ENCODE measurements around the gene SLC25A21.

Gene SLC25A21

DNA sequence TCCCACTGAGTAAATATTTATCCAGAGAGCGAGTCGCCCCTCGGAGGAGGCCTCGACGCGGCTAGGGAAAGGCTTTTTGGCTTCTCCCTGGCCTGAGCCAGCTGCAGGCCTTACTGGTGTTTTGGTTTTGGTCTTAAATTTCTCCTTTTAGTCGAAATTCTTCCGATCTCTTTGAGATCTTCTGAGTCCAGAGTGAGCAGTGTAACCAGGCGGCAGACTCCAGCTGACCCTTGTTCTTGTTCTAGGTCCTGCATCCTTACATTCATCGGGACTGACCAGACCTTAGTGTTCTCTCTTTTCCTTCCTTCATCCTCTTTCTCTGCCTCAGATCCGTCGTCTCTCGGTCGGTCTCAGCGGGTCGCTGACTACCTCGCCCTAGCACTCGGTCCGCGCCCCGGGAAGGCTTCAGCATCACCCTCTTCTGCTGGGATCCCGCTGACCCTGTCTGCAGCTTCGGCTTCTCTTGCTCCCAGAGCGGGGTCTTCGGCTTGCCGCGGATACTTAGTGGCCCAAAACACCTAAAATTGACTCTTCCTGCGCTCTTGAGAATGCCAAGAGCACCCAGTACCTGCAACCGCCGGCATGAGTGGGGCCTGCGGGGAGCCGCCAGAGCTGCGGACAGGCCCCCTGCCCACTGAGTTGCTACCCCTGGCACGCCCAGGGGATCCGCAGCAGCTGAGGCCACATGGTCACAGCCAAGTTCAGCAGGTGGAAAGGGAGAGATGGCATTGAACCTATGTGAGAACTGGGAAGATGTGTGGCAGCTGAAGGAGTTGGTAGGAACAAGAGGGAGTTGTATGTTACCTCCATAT, 513.2 kb downstream of the SLC25A21 start:
- no peak for DNase-seq

DNA sequence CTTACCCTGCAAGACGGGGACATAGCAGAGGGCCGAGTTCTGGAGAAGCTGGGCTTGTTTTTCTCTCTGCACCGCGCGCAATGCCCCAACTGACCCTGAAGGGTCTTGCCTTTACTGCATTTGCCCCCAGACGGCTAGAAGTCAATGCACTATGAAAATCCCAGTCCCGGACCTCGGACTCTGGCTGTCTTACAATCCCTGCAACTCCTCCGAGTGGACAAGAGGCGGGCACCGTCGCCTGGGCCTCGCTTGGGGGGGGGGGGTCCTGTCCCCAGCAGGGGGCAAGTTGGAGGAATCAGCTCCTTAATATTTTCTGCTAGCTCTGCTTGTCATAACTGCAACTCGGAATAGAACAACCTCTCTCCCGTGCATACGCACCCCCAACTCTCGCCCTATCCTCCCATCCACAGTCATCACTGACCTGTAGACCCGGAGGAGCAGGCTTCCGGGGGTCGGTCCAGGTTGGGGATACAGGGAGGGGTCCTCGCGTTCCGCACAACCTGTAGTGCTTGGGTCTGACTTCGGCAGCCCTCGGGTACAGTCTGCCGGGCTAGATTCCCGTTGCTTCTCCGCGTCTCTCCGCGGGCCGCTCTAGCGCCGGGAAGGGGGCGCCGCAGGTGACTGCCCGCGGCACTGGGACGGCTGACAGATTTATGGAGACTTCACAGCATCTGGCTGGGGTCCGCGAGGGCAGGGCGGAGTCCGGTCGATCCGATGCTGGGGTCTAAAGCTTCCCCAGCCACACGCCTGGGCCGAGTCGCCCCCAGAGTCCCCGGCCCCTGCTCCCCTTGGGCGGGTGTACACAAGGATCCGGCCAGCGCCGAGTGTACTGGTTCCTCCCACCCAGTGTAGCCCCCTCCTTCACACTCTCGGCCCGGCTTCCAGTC, 514.0 kb downstream of the SLC25A21 start:
- DNase-seq, result no peak

DNA sequence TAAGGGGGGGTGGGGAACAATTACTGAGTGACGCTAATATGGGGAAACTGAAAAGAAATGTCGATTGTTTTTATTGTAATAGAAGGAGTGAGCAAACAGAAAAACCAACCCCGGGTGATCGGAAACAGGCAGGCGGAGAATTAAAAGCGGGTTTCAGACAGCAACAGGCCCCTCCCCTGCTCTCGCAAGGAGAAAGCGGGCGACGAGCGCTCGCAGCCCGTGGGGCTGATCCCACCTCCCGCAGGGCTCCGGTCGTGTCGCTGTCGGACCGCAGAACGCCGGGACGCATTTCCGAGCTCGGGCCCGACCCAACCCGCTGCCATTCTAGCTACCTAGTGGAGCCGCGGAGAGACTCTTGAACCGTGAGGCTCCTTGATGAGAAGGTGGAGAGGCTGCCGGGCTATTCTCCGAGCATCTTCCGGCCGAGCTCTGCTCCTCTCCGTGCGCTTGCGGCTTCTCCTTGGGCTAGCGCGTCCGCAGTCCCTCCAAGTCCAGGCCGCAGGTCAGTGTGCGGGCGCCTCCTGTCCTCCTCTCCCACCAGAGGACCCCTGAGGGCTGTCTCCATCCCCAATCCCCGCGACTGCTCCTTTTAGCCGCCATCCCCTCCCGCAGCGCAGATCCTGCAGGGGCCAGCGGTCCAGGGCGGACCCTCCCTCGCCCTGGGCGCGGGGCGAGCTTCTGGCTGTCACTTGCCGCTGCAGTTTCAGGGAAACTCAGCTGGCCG, 514.8 kb downstream of the SLC25A21 start:
- DNase-seq, result no peak

- no peak for DNase-seq
Measured at GRCh38 chr14:36656687-36657398, 515.6 kb downstream of the SLC25A21 start.

GRCh38 chr14:36655963-36656686, 516.3 kb downstream of the SLC25A21 start:
- no peak for DNase-seq

- no peak for DNase-seq
Measured at GRCh38 chr14:36655571-36655962, 516.8 kb downstream of the SLC25A21 start.

GRCh38 chr14:36654794-36655381, 517.5 kb downstream of the SLC25A21 start:
- DNase-seq, result no peak

- DNase-seq, result no peak
Measured at GRCh38 chr14:36653962-36654793, 518.2 kb downstream of the SLC25A21 start.

- DNase-seq, result no peak
Measured at GRCh38 chr14:36653413-36653812, 519.0 kb downstream of the SLC25A21 start.

- DNase-seq, result no peak
Measured at GRCh38 chr14:36652542-36653201, 519.7 kb downstream of the SLC25A21 start.

GRCh38 chr14:36649872-36650650, 522.3 kb downstream of the SLC25A21 start:
- DNase-seq, result no peak

DNA sequence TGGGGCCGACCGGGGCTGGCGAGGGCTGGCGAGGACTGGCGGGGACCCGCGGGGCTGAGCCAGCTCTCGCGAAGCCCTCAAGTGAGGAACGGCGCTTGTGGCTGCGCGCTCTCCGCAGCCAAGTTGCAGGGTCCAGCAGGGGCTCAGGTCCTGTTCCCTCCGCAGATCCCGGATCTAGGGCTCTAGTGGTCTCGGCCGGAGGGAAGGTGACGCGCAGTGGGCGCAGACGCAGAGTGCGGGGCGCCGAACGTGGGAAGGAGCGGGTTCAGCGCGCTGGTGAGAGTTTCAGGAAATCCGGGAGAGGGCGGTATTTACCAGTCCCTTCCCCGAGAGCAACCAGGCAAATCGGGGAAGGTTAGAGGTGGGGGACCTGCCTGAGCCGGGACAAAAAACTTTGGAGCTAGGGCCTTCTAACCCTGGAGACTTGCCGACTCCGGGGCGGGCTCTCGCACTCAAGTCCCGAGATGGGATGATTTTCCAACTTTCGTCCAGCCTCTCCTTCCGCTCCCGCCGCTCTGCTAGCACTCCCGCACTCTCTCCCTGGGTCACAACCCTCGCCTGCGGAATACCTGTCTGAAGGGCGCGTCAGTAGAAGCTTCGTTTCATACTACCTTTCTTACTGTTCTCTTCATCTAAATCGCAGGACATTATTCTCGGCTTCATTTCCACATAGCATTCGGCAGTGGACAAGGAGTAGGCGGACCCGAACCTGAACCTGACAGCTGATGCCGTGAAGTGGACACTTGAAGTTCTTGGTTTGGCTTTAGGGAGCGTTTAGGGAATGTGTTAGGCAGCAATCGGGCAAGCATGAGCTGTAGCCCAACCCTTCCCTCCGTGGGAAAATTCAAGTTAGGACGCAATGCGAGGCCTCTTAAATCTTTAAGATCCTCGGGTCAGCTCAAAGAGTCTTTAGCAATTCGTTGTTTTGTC, 524.3 kb downstream of the SLC25A21 start:
- no peak for DNase-seq

- DNase-seq, result no peak
Measured at GRCh38 chr14:36647417-36647823, 525.0 kb downstream of the SLC25A21 start.

DNA sequence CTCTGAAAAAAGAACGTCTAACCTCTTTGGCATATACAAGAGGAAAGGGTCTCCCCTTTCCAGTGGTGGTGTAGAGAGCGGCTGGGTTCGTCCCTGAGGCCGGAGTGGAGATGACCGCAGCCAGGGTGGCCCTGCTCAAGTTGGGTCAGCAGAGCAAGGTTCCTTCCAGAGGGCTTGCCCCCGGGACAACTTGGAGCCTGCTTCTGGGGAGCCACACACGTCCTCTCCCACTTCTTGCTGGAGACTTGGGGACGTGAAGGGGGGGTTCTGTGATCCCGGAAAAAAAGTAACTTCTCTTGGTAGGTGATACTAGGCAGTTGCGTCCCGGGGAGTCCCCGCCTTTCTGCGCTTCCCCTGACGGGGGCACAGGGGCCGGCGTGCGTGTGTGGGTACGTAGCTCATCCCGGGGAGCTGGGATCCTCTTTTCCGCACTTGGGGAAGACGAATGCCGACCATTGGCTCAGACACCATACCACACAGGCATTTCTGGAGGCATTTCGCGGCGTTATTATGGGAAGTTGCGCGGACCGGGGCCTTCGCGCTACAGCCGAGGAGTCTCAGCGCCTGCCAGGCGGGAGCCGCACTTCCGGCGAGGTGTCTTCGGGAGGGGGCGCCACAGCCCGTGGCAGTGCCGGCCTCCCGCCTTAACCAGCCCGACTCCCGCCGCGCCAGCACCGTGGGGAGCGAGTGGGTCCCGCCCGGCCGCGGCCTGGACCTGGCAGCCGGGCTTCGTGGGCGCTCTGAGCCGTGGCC, 525.6 kb downstream of the SLC25A21 start:
- DNase-seq, result no peak

- no peak for DNase-seq
Measured at GRCh38 chr14:36633580-36633979, 538.8 kb downstream of the SLC25A21 start.

All from C1 segment of cervical spinal cord (tissue), 14 donors.